GM21381 (cell line): ENCODE measurements around the gene ADAMTS7.
"Not testable (repeated sequence)": the region's sequence is repeated elsewhere in the genome, so short reads cannot be mapped to it uniquely, and the experiment has no call there.

ENCODE experiments used
- ATAC-seq: cut with Tn5 transposase; IDR thresholded peaks from one replicate; pipeline ENCODE4 v1.9.1; 2021; ENCODE audit warnings: mild to moderate bottlenecking, moderate library complexity; ENCODE audit not compliant: unreplicated experiment

The ADAMTS7 gene

GRCh38 chr15:78766041-78766440 is 45.2 kb downstream of the ADAMTS7 start:
- ATAC-seq = no peak

- not testable (repeated sequence) for ATAC-seq
Measured at GRCh38 chr15:78765154-78765860, 46.0 kb downstream of the ADAMTS7 start.

- ATAC-seq = not testable (repeated sequence)
Measured at GRCh38 chr15:78764340-78765153, 46.7 kb downstream of the ADAMTS7 start.

- no peak for ATAC-seq
Measured at GRCh38 chr15:78763796-78764241, 47.4 kb downstream of the ADAMTS7 start.

GRCh38 chr15:78762985-78763795 is 48.1 kb downstream of the ADAMTS7 start:
- no peak for ATAC-seq

- ATAC-seq = not testable (repeated sequence)
Measured at GRCh38 chr15:78762386-78762961, 48.8 kb downstream of the ADAMTS7 start.

- no peak for ATAC-seq
Measured at GRCh38 chr15:78761891-78762385, 49.3 kb downstream of the ADAMTS7 start.

GRCh38 chr15:78761475-78761874 is 49.8 kb downstream of the ADAMTS7 start:
- ATAC-seq = peak; percentile 33

GRCh38 chr15:78761020-78761419 is 50.2 kb downstream of the ADAMTS7 start:
- ATAC-seq = no peak

- ATAC-seq = not testable (repeated sequence)
Measured at GRCh38 chr15:78760091-78760882, 51.0 kb downstream of the ADAMTS7 start.

GRCh38 chr15:78759361-78759998 is 51.8 kb downstream of the ADAMTS7 start:
- not testable (repeated sequence) for ATAC-seq

GRCh38 chr15:78758486-78759200 is 52.6 kb downstream of the ADAMTS7 start:
- not testable (repeated sequence) for ATAC-seq

- ATAC-seq = not testable (repeated sequence)
Measured at GRCh38 chr15:78758084-78758483, 53.2 kb downstream of the ADAMTS7 start.

GRCh38 chr15:78757636-78757905 is 53.7 kb downstream of the ADAMTS7 start:
- ATAC-seq = no peak

- peak; percentile 57 for ATAC-seq
Measured at GRCh38 chr15:78756781-78757635, 54.3 kb downstream of the ADAMTS7 start.

GRCh38 chr15:78755900-78756591 is 55.2 kb downstream of the ADAMTS7 start:
- ATAC-seq = not testable (repeated sequence)

- not testable (repeated sequence) for ATAC-seq
Measured at GRCh38 chr15:78754637-78755280, 56.5 kb downstream of the ADAMTS7 start.
